Astrocyte (in vitro differentiated cells and primary cell): ENCODE data around the gene WDR5. TPM values are rescaled to one million over a fixed set of nuclear protein-coding genes. Genes with fewer than 3 reads are reported as not detected.

Experiments used
- DNase-seq: peaks from one replicate; pipeline ENCODE4 v3.0.0-alpha.2; 2010; ENCODE audit warnings: low read depth
- FAIRE-seq: peaks from 2 replicates; lab custom pipeline; 2011; peaks lifted over from hg19 to GRCh38; lab: Jason Lieb, UNC
- H2AFZ ChIP-seq: 2 replicates; pipeline ENCODE4 v1.6.0; 2012; ENCODE audit warnings: low read depth, low read length, inconsistent platforms
- H3K27ac ChIP-seq: 2 replicates; pipeline ENCODE4 v1.5.1; 2011; ENCODE audit warnings: low read depth, low read length, inconsistent platforms
- H3K27me3 ChIP-seq: 2 replicates; pipeline ENCODE4 v1.6.0; 2011; ENCODE audit warnings: low read length, inconsistent platforms; ENCODE audit not compliant: insufficient read depth
- H3K36me3 ChIP-seq: 2 replicates; pipeline ENCODE4 v1.5.1; 2011; ENCODE audit warnings: low read length, inconsistent platforms; ENCODE audit not compliant: insufficient read depth
- H3K4me1 ChIP-seq: 2 replicates; pipeline ENCODE4 v1.5.1; 2011; ENCODE audit warnings: low read length, inconsistent platforms; ENCODE audit not compliant: insufficient read depth
- H3K4me2 ChIP-seq: 2 replicates; pipeline ENCODE4 v1.6.0; 2012; ENCODE audit warnings: low read length, inconsistent platforms
- H3K4me3 ChIP-seq: 2 replicates; pipeline ENCODE4 v1.5.1; 2011; ENCODE audit warnings: low read depth, mild to moderate bottlenecking, low read length, inconsistent platforms; ENCODE audit not compliant: insufficient read depth
- H3K79me2 ChIP-seq: 2 replicates; pipeline ENCODE4 v1.6.0; 2012; ENCODE audit warnings: mild to moderate bottlenecking, low read length, inconsistent platforms; ENCODE audit not compliant: insufficient read depth
- H3K9ac ChIP-seq: 2 replicates; pipeline ENCODE4 v1.6.0; 2012; ENCODE audit warnings: mild to moderate bottlenecking, low read length, inconsistent platforms
- H3K9me3 ChIP-seq: 2 replicates; pipeline ENCODE4 v1.5.1; 2012; ENCODE audit warnings: low read depth, mild to moderate bottlenecking, low read length, inconsistent platforms; ENCODE audit not compliant: insufficient read depth
- H4K20me1 ChIP-seq: 2 replicates; pipeline ENCODE4 v1.6.0; 2012; ENCODE audit warnings: low read length, inconsistent platforms; ENCODE audit not compliant: insufficient read depth
- H3K27ac Mint-ChIP-seq: one replicate; pipeline ENCODE4 v1.8.0; 2021; ENCODE audit warnings: mild to moderate bottlenecking, mixed read lengths; ENCODE audit not compliant: unreplicated experiment
- H3K27me3 Mint-ChIP-seq: one replicate; pipeline ENCODE4 v1.8.0; 2021; ENCODE audit warnings: low read depth, mixed read lengths; ENCODE audit not compliant: unreplicated experiment
- H3K36me3 Mint-ChIP-seq: one replicate; pipeline ENCODE4 v1.8.0; 2021; ENCODE audit warnings: low read depth, mixed read lengths; ENCODE audit not compliant: unreplicated experiment
- H3K4me1 Mint-ChIP-seq: one replicate; pipeline ENCODE4 v1.8.0; 2021; ENCODE audit warnings: low read depth, mixed read lengths; ENCODE audit not compliant: unreplicated experiment
- H3K4me3 Mint-ChIP-seq: one replicate; pipeline ENCODE4 v1.8.0; 2021; ENCODE audit warnings: mild to moderate bottlenecking, moderate library complexity, mixed read lengths; ENCODE audit not compliant: unreplicated experiment
- H3K9me3 Mint-ChIP-seq: one replicate; pipeline ENCODE4 v1.8.0; 2021; ENCODE audit warnings: mild to moderate bottlenecking, mixed read lengths; ENCODE audit not compliant: unreplicated experiment
- CTCF ChIP-seq: IDR thresholded peaks from 2 replicates; pipeline ENCODE4 v1.5.1; 2011; ENCODE audit warnings: low read depth, mild to moderate bottlenecking, inconsistent platforms, low read length, moderate library complexity; ENCODE audit not compliant: insufficient read depth
- EZH2 ChIP-seq: IDR thresholded peaks from 2 replicates; pipeline ENCODE4 v1.6.1; 2012; ENCODE audit warnings: mild to moderate bottlenecking, low read length, inconsistent platforms; ENCODE audit not compliant: insufficient read depth
- total RNA-seq: library from RNA; stranded (reverse); gene quantifications from 2 replicates; pipeline ENCODE4 v1.2.1, GENCODE V29; 2021

Gene WDR5
- total RNA-seq, 1 donor from 2014 or later, result 28.1 TPM

GRCh38 chr9:134165357-134166315 is 29.8 kb downstream of the WDR5 start:
- Histone ChIP-seq H3K79me2 (no peaks in the 10 kb centered on the region), H3K27ac (no peak overlapping the region), H4K20me1 (no peaks in the 10 kb centered on the region), H3K4me3 (no peak overlapping the region), H3K36me3 (no peaks in the 10 kb centered on the region), H3K4me2 (no peak overlapping the region), H3K27me3 (no peaks in the 10 kb centered on the region), H3K9me3 (no peaks in the 10 kb centered on the region), H3K9ac (no peak overlapping the region), H3K4me1 (peaks cover 8% of the 10 kb centered on the region), H2AFZ (no peak overlapping the region)
- FAIRE-seq, result no peak
- H3K4me3 Mint-ChIP-seq, result no peak overlapping the region
- H3K4me1 Mint-ChIP-seq, result peaks cover 6% of the 10 kb centered on the region
- no peaks in the 10 kb centered on the region for H3K36me3 Mint-ChIP-seq
- H3K9me3 Mint-ChIP-seq, result no peaks in the 10 kb centered on the region
- no peak for DNase-seq
- no peak for TF ChIP-seq EZH2
- TF ChIP-seq CTCF, result no peak
- H3K27ac Mint-ChIP-seq, result no peak overlapping the region
- no peaks in the 10 kb centered on the region for H3K27me3 Mint-ChIP-seq

DNA sequence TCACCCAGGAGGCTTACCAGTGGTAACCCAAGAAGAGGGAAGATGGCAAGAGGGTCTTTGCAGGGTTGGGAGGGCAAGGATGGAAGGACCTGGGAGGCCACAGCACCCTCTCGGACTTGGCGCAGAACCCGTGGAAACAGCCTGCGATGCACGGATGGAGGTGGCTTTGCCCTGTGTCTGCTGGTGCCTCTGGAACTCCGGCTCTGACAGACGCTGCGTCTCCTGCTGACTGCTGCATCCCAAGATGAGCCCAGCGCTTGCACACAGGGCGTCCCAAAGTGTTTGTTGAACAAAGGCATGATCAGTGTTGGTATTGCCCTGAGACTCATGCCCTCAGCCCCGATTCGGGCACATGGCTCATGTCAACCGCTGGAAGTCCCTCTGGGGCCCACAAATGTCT is 30.5 kb downstream of the WDR5 start:
- Histone ChIP-seq H4K20me1 (no peaks in the 10 kb centered on the region), H3K27me3 (no peaks in the 10 kb centered on the region), H3K36me3 (no peaks in the 10 kb centered on the region), H3K9ac (no peak overlapping the region), H3K4me2 (no peak overlapping the region), H3K79me2 (no peaks in the 10 kb centered on the region), H3K27ac (no peak overlapping the region), H3K9me3 (no peaks in the 10 kb centered on the region), H3K4me3 (no peak overlapping the region), H2AFZ (no peak overlapping the region), H3K4me1 (peaks cover 8% of the 10 kb centered on the region)
- Mint-ChIP-seq H3K27me3 (no peaks in the 10 kb centered on the region), H3K36me3 (no peaks in the 10 kb centered on the region), H3K27ac (no peak overlapping the region), H3K4me3 (no peak overlapping the region), H3K4me1 (peaks cover 6% of the 10 kb centered on the region), H3K9me3 (no peaks in the 10 kb centered on the region)
- no peak for FAIRE-seq
- TF ChIP-seq CTCF, result no peak
- no peak for TF ChIP-seq EZH2
- no peak for DNase-seq

GRCh38 chr9:134167530-134167931 is 31.6 kb downstream of the WDR5 start:
- Histone ChIP-seq H2AFZ (no peak overlapping the region), H3K4me2 (peak overlapping the region; percentile 4), H3K4me3 (no peak overlapping the region), H3K4me1 (peaks cover 12% of the 10 kb centered on the region), H4K20me1 (no peaks in the 10 kb centered on the region), H3K79me2 (no peaks in the 10 kb centered on the region), H3K36me3 (no peaks in the 10 kb centered on the region), H3K27me3 (no peaks in the 10 kb centered on the region), H3K27ac (no peak overlapping the region), H3K9me3 (no peaks in the 10 kb centered on the region), H3K9ac (no peak overlapping the region)
- H3K4me3 Mint-ChIP-seq, result no peak overlapping the region
- no peaks in the 10 kb centered on the region for H3K36me3 Mint-ChIP-seq
- TF ChIP-seq EZH2, result no peak
- no peak for TF ChIP-seq CTCF
- FAIRE-seq (no peak), DNase-seq (peak; percentile 48)
- H3K27me3 Mint-ChIP-seq, result no peaks in the 10 kb centered on the region
- H3K27ac Mint-ChIP-seq, result no peak overlapping the region
- peaks cover 11% of the 10 kb centered on the region for H3K4me1 Mint-ChIP-seq
- H3K9me3 Mint-ChIP-seq, result no peaks in the 10 kb centered on the region
